Esophagus muscularis mucosa (tissue), 4 donors: ENCODE measurements around the gene AAGAB. TPM values are rescaled to one million over a fixed set of nuclear protein-coding genes. Genes with fewer than 3 reads are reported as not detected.
"Not testable (repeated sequence)": the region's sequence is repeated elsewhere in the genome, so short reads cannot be mapped to it uniquely, and the experiment has no call there.

Experiments
- DNase-seq: peaks from one replicate; pipeline ENCODE4 v3.0.0-alpha.2; 2017; ENCODE audit errors: extremely low spot score
- H3K27ac ChIP-seq, 4 donors: fragments of 200-600 bp; sonication (generic); replicated peaks in 1 of 4; 1 replicate in 3 of 4; 2 replicates in 1 of 4; pipeline ENCODE4 v1.5.1; 2016 to 2019; ENCODE audit warnings: mild to moderate bottlenecking in 1 of 4
- H3K27me3 ChIP-seq, 4 donors: fragments of 200-600 bp; sonication (generic); one replicate each; pipeline versions ENCODE4 v1.5.1 to v1.6.0; 2016 to 2019
- H3K36me3 ChIP-seq, 4 donors: fragments of 200-600 bp; sonication (generic); one replicate each; pipeline ENCODE4 v1.5.1; 2016 to 2019
- H3K4me1 ChIP-seq, 4 donors: fragments of 200-600 bp; sonication (generic); one replicate each; pipeline ENCODE4 v1.5.1; 2016 to 2019
- H3K4me3 ChIP-seq, 4 donors: fragments of 200-600 bp; sonication (generic); 1 replicate in 2 of 4; 2 replicates in 2 of 4; pipeline ENCODE4 v1.5.1; 2016 to 2019; ENCODE audit warnings: mild to moderate bottlenecking in 4 of 4, moderate library complexity in 1 of 4
- H3K9me3 ChIP-seq, 4 donors: fragments of 200-600 bp; sonication (generic); 1 replicate in 3 of 4; 2 replicates in 1 of 4; pipeline ENCODE4 v1.5.1; 2016 to 2019
- EP300 ChIP-seq: sonication (generic); formaldehyde crosslinking; IDR thresholded peaks from one replicate; pipeline ENCODE4 v1.6.1; 2017; ENCODE audit warnings: antibody characterized with exemption
- POLR2A ChIP-seq: fragments of 450-650 bp; IDR thresholded peaks from one replicate; pipeline ENCODE4 v1.6.1; 2017; ENCODE audit warnings: antibody characterized with exemption, moderate library complexity, mild to moderate bottlenecking, low read depth
- POLR2AphosphoS5 ChIP-seq, 2 donors: sonication (generic); formaldehyde crosslinking; IDR thresholded peaks; one replicate each; pipeline ENCODE4 v1.6.1; 2017; ENCODE audit warnings: antibody characterized with exemption in 2 of 2
- WGBS: methylation state at CpG from one replicate; pipeline ENCODE4 v1.1.5; 2018; 5-methylcytosine and 5-hydroxymethylcytosine counted together
- intact Hi-C: fragments of 100-400 bp; cut with DNase I; formaldehyde crosslinking; loops from one replicate; pipeline ENCODE4 v1.15.1; 2023
- total RNA-seq, 4 donors: library from RNA; depleted of rRNA; stranded (reverse); fragments of >200 nt; gene quantifications; one replicate each; pipeline versions ENCODE4 v1.1.0 to v1.2.1, GENCODE V29; 2016
- TF ChIP-seq, protein P1 (sequence below), 3 experiments: fragments of 200-600 bp in 2 of 3; fragments of 450-650 bp in 1 of 3; sonication (generic) in 2 of 3; IDR thresholded peaks; one replicate each; pipeline ENCODE4 v1.5.1; 2017 to 2019; ENCODE audit warnings: antibody characterized with exemption in 3 of 3, mild to moderate bottlenecking in 2 of 3, moderate library complexity in 1 of 3

The AAGAB gene
- total RNA-seq, 4 donors from 2014 or later, result 21.3 to 37.8 (median 29.0) TPM

DNA sequence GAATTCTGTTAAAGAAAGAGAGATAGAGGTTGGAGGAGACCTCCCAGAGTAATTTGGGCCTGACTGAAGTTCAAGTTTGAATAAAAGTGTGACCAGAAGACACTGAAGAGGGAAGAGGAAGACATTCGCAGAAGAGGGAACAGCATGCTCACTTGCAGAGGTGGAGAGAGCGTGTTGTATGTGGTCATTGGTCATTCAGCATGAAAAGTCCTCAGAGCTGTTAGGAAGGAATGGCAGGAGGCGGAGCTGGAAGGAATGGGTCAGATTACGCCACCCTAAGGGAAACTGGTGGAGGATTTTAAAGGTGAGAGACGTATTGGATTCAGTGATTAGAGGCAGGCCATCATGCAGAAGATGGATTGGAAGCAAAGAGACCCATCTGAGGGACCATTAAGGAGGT is 41.7 kb upstream of the AAGAB start:
- Histone ChIP-seq H3K4me3 (no peak overlapping the region), H3K27ac (no peak overlapping the region), H3K9me3 (no peaks in the 10 kb centered on the region), H3K4me1 (no peaks in the 10 kb centered on the region), H3K27me3 (no peaks in the 10 kb centered on the region), H3K36me3 (no peaks in the 10 kb centered on the region)
- intact Hi-C loops, result no loop called here
- 93% methylated on average over 5 of the region's 5 CpGs for WGBS
- no peak for DNase-seq
- TF ChIP-seq POLR2A, result no peak
- no peak for TF ChIP-seq EP300
- no peak for TF ChIP-seq POLR2AphosphoS5 (IDR thresholded peaks at IDR 0.05)
- TF ChIP-seq, protein P1, sequence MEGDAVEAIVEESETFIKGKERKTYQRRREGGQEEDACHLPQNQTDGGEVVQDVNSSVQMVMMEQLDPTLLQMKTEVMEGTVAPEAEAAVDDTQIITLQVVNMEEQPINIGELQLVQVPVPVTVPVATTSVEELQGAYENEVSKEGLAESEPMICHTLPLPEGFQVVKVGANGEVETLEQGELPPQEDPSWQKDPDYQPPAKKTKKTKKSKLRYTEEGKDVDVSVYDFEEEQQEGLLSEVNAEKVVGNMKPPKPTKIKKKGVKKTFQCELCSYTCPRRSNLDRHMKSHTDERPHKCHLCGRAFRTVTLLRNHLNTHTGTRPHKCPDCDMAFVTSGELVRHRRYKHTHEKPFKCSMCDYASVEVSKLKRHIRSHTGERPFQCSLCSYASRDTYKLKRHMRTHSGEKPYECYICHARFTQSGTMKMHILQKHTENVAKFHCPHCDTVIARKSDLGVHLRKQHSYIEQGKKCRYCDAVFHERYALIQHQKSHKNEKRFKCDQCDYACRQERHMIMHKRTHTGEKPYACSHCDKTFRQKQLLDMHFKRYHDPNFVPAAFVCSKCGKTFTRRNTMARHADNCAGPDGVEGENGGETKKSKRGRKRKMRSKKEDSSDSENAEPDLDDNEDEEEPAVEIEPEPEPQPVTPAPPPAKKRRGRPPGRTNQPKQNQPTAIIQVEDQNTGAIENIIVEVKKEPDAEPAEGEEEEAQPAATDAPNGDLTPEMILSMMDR (IDR thresholded peaks at IDR 0.05), result no peak

DNA sequence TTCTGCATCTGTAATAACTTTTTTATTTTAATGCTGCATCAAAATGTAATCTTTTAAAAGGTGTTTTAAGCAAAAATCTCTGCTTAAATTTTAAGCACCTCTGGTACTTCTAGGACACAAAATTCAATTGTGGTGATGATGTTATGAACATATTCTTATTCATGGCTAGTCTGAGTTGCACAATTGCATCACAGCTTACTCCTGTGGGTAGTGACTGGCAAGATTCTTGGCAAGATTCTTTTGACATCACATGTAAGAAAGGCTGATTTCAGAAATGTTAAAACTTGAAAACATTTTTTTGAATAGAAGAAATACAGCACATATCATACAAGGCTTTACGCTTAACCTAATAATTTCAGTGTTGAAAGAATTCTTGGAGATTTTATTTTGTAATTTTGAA is 35.9 kb upstream of the AAGAB start:
- intact Hi-C loops, result no loop called here
- peaks cover 0 to 8% (median 0%) of the 10 kb centered on the region in 4 donors for H3K9me3 ChIP-seq
- DNase-seq, result no peak
- 92% methylated on average over 1 of the region's 1 CpG for WGBS
- no peaks in the 10 kb centered on the region for H3K27me3 ChIP-seq
- H3K36me3 ChIP-seq, result no peaks in the 10 kb centered on the region
- no peak overlapping the region for H3K27ac ChIP-seq
- TF ChIP-seq POLR2A (no peak), EP300 (no peak), POLR2AphosphoS5 (IDR thresholded peaks at IDR 0.05) (no peak)
- TF ChIP-seq, protein P1 (IDR thresholded peaks at IDR 0.05), result no peak
- no peaks in the 10 kb centered on the region for H3K4me1 ChIP-seq
- H3K4me3 ChIP-seq, result no peak overlapping the region

DNA sequence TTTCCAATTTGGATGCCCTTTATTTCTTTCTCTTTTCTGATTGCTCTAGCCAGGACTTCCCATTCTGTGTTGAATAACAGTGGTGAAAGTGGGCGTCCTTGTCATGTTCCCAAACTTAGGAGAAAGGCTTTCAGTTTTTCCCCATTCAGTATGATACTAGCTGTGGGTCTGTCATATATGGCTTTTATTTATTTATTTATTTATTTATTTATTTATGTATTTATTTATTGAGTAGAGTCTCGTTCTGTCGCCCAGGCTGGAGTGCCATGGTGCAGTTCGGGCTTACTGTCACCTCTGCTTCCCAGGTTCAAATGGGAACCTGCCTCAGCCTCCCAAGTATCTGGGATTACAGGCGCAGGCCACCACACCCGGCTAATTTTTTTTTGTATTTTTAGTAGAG is 31.9 kb upstream of the AAGAB start:
- H3K4me3 ChIP-seq, H3K36me3 ChIP-seq, H3K4me1 ChIP-seq, DNase-seq, intact Hi-C loops, H3K27ac ChIP-seq, H3K27me3 ChIP-seq, H3K9me3 ChIP-seq: not testable (repeated sequence)
- 82% methylated on average over 6 of the region's 6 CpGs for WGBS

DNA sequence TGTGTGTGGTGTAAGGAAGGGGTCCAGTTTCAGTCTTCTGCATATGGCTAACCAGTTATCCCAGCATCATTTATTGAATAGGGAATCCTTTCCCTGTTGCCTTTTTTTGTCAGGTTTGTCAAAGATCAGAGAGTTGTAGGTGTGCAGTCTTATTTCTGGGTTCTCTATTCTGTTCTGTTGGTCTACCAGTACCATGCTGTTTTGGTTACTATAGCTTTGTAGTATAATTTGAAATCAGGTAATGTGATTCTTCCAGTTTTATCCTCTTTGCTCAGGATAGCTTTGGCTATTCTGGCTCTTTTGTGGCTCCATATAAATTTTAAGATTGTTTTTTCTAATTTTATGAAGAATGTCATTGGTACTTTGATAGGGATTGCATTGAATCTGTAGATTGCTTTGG is 31.2 kb upstream of the AAGAB start:
- H3K36me3 ChIP-seq, result not testable (repeated sequence)

GRCh38 chr15:67281714-67282113 is 27.3 kb upstream of the AAGAB start:
- Histone ChIP-seq H3K27ac (no peak overlapping the region), H3K36me3 (no peaks in the 10 kb centered on the region), H3K27me3 (no peaks in the 10 kb centered on the region), H3K4me3 (no peak overlapping the region), H3K4me1 (no peaks in the 10 kb centered on the region), H3K9me3 (peaks cover 0 to 6% (median 0%) of the 10 kb centered on the region in 4 donors)
- intact Hi-C loops, result no loop called here
- no peak for DNase-seq
- WGBS, result 89% methylated on average over 1 of the region's 1 CpG
- no peak for TF ChIP-seq POLR2A
- no peak for TF ChIP-seq EP300
- TF ChIP-seq POLR2AphosphoS5 (IDR thresholded peaks at IDR 0.05), result no peak
- TF ChIP-seq, protein P1 (IDR thresholded peaks at IDR 0.05), result no peak

More for the DNA sequence above, 31.2 kb upstream of the AAGAB start:
- DNase-seq, H3K4me1 ChIP-seq, H3K4me3 ChIP-seq, H3K9me3 ChIP-seq, H3K27me3 ChIP-seq, H3K27ac ChIP-seq, intact Hi-C loops: not testable (repeated sequence)

DNA sequence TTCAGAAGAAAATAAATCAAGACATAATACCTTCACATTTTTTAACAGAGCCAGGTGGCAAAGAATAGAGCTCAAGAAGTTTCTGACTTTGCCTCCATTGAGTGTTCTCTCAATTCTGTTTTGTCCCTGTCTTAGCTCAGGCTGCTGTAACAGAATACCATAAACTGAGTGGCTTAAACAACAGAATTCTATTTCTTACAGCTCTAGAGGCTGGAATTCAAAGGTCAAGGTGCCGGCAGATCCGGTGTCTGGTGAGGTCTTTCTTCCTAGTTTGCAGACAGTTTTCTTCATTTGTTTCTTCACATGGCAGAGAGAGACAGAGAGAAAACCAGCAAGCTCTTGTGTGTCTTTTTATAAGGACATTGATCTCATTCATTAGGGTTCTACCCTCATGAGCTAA is 25.8 kb upstream of the AAGAB start:
- no peak for DNase-seq
- no peaks in the 10 kb centered on the region for H3K4me1 ChIP-seq
- intact Hi-C loops, result no loop called here
- WGBS, result 54% methylated on average over 2 of the region's 2 CpGs
- H3K27ac ChIP-seq, result no peak overlapping the region
- H3K27me3 ChIP-seq, result no peaks in the 10 kb centered on the region
- H3K4me3 ChIP-seq, result no peak overlapping the region
- H3K9me3 ChIP-seq, result no peaks in the 10 kb centered on the region
- TF ChIP-seq, protein P1 (IDR thresholded peaks at IDR 0.05), result no peak
- TF ChIP-seq EP300, result no peak
- no peak for TF ChIP-seq POLR2AphosphoS5 (IDR thresholded peaks at IDR 0.05)
- TF ChIP-seq POLR2A, result no peak
- no peaks in the 10 kb centered on the region for H3K36me3 ChIP-seq
